ENCODE results near the gene HTR3C.

The HTR3C gene

DNA sequence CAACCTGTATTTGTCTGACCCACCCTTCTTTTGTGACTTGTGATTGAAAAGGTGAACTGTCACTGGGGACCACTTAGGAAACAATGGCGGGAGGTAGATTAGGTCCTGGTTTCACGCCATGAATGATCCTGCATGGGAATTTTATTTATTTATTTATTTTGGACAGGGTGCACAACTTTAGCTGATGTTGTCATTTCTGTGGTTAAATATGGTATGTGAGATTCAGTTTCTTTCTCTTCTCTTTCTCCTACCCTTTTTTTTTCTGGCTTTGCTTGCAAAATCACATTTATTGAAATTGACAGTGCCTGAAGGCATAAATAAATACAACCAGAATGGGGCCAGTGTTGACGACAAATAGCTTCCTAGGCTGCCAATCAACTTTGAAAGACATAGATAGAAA lies 26.0 kb downstream of the HTR3C start:
- DNase-seq (ENCODE audit: low read depth in 1 of 2, low spot score in 1 of 2), result no peak
- H3K27ac ChIP-seq (replicated peaks), result no peak overlapping the region
- TF ChIP-seq, protein P1, sequence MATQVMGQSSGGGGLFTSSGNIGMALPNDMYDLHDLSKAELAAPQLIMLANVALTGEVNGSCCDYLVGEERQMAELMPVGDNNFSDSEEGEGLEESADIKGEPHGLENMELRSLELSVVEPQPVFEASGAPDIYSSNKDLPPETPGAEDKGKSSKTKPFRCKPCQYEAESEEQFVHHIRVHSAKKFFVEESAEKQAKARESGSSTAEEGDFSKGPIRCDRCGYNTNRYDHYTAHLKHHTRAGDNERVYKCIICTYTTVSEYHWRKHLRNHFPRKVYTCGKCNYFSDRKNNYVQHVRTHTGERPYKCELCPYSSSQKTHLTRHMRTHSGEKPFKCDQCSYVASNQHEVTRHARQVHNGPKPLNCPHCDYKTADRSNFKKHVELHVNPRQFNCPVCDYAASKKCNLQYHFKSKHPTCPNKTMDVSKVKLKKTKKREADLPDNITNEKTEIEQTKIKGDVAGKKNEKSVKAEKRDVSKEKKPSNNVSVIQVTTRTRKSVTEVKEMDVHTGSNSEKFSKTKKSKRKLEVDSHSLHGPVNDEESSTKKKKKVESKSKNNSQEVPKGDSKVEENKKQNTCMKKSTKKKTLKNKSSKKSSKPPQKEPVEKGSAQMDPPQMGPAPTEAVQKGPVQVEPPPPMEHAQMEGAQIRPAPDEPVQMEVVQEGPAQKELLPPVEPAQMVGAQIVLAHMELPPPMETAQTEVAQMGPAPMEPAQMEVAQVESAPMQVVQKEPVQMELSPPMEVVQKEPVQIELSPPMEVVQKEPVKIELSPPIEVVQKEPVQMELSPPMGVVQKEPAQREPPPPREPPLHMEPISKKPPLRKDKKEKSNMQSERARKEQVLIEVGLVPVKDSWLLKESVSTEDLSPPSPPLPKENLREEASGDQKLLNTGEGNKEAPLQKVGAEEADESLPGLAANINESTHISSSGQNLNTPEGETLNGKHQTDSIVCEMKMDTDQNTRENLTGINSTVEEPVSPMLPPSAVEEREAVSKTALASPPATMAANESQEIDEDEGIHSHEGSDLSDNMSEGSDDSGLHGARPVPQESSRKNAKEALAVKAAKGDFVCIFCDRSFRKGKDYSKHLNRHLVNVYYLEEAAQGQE (IDR thresholded peaks at IDR 0.05; ENCODE audit: insufficient replicate concordance, low read depth), result no peak
- TF ChIP-seq POLR2AphosphoS5 (IDR thresholded peaks at IDR 0.05; ENCODE audit: low read depth) (no peak), GABPA (IDR thresholded peaks at IDR 0.05; ENCODE audit: low read depth) (no peak)
- TF ChIP-seq, protein P2, sequence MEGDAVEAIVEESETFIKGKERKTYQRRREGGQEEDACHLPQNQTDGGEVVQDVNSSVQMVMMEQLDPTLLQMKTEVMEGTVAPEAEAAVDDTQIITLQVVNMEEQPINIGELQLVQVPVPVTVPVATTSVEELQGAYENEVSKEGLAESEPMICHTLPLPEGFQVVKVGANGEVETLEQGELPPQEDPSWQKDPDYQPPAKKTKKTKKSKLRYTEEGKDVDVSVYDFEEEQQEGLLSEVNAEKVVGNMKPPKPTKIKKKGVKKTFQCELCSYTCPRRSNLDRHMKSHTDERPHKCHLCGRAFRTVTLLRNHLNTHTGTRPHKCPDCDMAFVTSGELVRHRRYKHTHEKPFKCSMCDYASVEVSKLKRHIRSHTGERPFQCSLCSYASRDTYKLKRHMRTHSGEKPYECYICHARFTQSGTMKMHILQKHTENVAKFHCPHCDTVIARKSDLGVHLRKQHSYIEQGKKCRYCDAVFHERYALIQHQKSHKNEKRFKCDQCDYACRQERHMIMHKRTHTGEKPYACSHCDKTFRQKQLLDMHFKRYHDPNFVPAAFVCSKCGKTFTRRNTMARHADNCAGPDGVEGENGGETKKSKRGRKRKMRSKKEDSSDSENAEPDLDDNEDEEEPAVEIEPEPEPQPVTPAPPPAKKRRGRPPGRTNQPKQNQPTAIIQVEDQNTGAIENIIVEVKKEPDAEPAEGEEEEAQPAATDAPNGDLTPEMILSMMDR (IDR thresholded peaks at IDR 0.05; ENCODE audit: insufficient read depth, low read length), result no peak
- H3K27me3 ChIP-seq (ENCODE audit: insufficient read depth, poor library complexity, severe bottlenecking), result no peaks in the 10 kb centered on the region
- no peak overlapping the region for H3K4me3 ChIP-seq (replicated peaks; ENCODE audit: insufficient read depth, low read length)

DNA sequence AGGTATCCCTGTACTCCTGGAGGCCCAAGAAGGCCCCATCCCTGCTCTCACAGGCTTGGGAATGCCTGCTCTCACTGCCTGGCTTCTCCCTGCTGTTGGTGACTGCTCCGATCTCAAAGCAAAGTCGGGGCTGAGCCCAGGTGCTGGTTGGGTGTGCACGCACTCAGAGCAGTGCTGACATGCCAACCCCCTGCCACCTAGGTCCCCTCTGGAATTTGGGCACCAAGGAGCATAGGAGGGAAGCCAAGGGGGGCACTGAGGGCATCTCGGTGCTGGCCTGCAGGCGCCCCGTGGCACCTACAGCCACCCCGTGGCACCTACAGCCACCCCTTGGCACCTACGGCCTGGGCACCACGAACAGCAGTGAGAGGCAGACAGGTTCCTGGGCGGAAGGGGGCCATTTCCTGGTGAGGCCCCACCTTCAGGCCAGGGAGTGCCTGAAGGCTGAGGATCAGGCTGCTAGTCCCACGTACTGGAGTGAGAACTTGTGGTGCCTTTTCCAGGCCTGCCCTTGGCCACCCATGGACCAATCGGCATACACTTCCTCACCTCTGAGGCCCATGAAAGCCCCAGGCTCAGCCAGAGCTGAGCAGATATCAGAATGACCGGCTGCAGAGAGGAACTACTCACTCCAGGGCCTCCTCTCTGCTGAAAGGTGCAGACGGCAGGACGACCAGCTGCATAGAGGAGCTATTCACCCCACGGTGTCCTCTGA lies 28.4 kb downstream of the HTR3C start:
- TF ChIP-seq GABPA (IDR thresholded peaks at IDR 0.05; ENCODE audit: low read depth) (no peak), SPI1 (IDR thresholded peaks at IDR 0.05; ENCODE audit: borderline replicate concordance, low read depth) (no peak), POLR2AphosphoS5 (IDR thresholded peaks at IDR 0.05; ENCODE audit: low read depth) (no peak)
- TF ChIP-seq, protein P1 (IDR thresholded peaks at IDR 0.05; ENCODE audit: insufficient replicate concordance, low read depth), result no peak
- TF ChIP-seq, protein P2 (IDR thresholded peaks at IDR 0.05; ENCODE audit: insufficient read depth, low read length), result no peak
- DNase-seq (ENCODE audit: low read depth in 1 of 2, low spot score in 1 of 2), result no peak
- Histone ChIP-seq H3K27ac (replicated peaks) (no peak overlapping the region), H3K4me3 (replicated peaks; ENCODE audit: insufficient read depth, low read length) (no peak overlapping the region), H3K27me3 (ENCODE audit: insufficient read depth, poor library complexity, severe bottlenecking) (no peaks in the 10 kb centered on the region)

DNA sequence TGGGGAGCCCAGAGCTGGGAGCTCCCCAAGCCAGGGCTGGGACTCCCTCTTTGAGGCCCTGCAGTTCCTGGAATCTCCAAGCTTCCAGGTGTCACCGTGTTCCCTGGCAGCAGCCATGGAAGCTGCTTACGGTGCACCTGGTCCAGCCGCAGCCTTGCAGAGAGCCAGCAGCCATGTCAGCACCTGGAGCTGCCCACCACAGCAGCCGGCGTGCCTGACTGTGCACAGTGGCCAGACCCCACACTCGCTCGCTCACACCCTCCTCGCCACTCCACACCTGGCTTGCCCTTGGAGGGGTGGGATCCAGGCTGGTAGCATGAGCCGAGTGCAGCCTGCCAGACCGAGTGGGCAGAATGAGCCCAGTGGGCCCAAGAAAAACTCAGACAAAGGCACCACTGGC lies 29.2 kb downstream of the HTR3C start:
- Histone ChIP-seq H3K4me3 (replicated peaks; ENCODE audit: insufficient read depth, low read length) (no peak overlapping the region), H3K27ac (replicated peaks) (no peak overlapping the region), H3K27me3 (ENCODE audit: insufficient read depth, poor library complexity, severe bottlenecking) (no peaks in the 10 kb centered on the region)
- TF ChIP-seq POLR2AphosphoS5 (IDR thresholded peaks at IDR 0.05; ENCODE audit: low read depth), result no peak
- TF ChIP-seq, protein P1 (IDR thresholded peaks at IDR 0.05; ENCODE audit: insufficient replicate concordance, low read depth), result no peak
- TF ChIP-seq SPI1 (IDR thresholded peaks at IDR 0.05; ENCODE audit: borderline replicate concordance, low read depth), result no peak
- TF ChIP-seq, protein P2 (IDR thresholded peaks at IDR 0.05; ENCODE audit: insufficient read depth, low read length), result no peak
- no peak for TF ChIP-seq GABPA (IDR thresholded peaks at IDR 0.05; ENCODE audit: low read depth)
- no peak for DNase-seq (ENCODE audit: low read depth in 1 of 2, low spot score in 1 of 2)
